Measurements from ENCODE around the gene DDX49. TPM values are rescaled to one million over a fixed set of nuclear protein-coding genes. Genes with fewer than 3 reads are reported as not detected.
"Not testable (repeated sequence)": the region's sequence is repeated elsewhere in the genome, so short reads cannot be mapped to it uniquely, and the experiment has no call there.

The DDX49 gene
- total RNA-seq, 2 donors from 2014 or later, result 30.7 to 40.0 TPM

DNA sequence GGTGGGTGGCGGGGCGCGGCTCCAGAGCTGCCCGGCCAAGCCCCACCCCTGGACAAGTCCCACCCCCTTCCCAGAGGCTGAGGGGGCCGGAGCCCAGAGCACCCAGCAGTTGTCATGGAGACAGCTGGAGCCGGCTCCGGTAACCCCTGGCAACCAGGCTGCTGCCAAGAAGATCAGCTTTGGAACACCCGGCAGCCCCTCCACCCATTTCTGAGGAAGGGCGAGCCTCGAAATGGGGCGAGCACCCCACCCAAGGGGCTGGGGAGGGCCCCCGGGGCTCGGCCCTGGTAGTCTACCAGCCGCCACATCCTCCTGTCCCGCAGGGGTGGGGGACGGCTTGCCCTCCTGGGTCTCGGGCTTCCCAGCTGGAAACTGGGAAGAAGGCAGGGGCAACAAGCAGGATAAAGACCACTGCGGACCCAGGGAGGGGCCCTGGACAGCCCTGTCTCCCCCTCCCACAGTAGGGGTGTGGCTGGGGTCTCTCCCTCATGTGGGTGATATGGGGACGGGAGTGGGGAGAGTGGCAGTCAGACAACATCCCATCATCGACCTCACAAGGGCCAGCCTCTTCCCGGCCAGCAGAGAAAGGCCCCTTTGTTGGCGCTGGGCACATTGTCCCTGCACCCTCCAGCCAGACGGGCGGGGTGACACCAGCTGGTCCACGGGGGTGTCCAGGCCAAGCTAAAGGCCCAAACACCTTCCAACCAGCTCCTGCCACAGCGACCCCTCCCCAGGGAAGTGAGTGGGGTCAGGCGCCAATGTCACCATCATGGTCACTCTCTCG lies 25.1 kb upstream of the DDX49 start:
- ATAC-seq (no peak), DNase-seq (no peak)
- intact Hi-C loops (cut with DNase I, micrococcal nuclease), result no loop called here

GRCh38 chr19:18895038-18895823 lies 24.3 kb upstream of the DDX49 start:
- DNase-seq, result peak in 1 of 2 donors; percentile 35
- ATAC-seq, result peak; percentile 23
- intact Hi-C loops (cut with DNase I, micrococcal nuclease), result no loop called here

DNA sequence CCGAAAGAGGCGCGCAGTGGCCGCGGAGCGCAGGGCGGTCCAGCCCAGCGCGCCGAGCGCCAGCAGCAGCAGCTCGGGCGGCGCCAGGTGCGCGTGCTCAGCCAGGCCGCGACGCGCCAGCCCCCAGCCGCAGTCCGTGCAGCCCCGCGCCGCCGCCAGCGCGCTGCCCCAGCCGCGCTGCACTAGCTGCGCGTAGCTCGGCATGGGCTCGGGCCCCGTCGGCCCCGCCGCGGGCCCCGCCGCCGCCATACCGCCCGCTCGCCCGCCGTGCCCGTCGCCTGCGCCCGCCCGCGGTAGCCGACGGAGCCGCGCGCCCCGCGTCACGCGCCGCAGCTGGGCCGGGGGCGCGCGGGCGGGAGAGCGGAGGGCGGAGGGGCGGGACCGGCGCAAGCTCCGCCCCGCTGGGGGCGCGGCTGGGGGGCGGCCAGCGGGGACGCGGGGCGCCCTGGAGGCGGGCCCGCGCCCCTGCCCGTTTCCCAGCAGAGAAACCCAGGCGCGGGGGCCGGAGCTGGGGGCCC lies 23.6 kb upstream of the DDX49 start, which contains the start of gene CERS1:
CERS1 (minus strand) TSS at position 335 of the 518 bp plus-strand sequence; CDS start at position 249, 86 bp downstream.
- intact Hi-C loops (cut with DNase I, micrococcal nuclease), result no loop called here
- DNase-seq (no peak), ATAC-seq (no peak)

DNA sequence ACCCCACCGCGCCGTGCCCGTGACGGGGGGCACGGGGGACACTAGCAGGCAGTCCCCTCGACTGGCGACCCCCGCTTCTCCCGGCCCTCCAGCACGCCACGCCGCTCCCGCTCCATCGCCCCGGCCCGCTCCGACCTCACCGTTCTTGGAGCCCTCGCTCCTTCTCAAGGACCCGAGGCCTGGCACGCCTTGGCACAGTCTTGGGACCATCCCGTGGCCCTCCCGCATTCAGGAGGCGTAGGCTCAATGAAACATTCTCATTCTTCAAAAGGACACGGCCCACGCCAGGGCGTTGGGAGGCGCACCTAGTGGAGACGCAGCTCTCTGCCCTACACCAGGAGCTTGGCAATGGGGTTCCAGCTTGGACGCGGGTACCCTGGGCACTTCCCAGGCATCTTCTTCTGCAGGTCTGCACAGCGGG lies 23.1 kb upstream of the DDX49 start:
- intact Hi-C loops (cut with DNase I, micrococcal nuclease), result no loop called here
- ATAC-seq, result no peak
- DNase-seq, result no peak

DNA sequence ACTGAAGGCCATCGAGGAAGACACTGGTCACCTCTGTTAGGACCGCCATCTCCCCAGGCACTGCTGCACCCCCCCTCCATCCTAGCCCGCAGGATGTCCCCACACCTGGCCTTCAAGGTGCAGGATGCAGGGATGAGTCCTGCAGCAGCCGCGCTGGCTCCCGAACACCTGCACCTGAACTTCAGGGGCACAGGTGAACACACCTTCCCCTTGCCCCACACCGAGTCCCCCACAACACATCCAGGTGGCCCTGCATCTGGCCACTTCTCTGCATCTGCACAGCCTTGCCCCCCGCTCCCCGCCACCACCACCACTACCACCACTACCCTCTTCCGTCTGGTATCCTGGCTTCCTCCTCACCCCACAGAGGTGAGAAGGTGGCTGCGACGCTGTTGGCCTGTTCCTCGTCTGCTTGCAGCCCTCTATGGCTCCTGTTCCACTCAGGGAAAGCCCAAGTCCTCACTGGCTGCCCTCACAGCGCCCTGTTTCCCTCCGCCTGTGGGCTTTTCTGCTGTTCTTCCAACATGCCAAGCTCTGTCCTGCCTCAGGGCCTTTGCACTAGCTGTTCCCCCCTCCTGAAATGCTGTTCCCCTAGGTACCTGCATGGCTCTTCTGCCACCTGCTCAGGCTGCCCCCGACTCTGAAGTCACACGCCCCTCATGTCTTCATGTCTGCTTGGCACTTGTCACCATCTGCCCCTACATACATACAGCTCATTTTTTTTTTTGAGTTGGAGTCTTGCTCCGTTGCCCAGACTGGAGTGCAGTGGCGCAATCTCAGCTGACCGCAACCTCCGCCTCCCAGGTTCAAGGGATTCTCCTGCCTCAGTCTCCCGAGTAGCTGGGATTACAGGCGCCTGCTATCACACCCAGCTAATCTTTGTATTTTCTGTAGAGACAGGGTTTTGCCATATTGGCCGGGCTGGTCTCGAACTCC lies 22.2 kb upstream of the DDX49 start:
- no peak for ATAC-seq
- DNase-seq, result no peak
- intact Hi-C loops (cut with DNase I, micrococcal nuclease), result no loop called here

DNA sequence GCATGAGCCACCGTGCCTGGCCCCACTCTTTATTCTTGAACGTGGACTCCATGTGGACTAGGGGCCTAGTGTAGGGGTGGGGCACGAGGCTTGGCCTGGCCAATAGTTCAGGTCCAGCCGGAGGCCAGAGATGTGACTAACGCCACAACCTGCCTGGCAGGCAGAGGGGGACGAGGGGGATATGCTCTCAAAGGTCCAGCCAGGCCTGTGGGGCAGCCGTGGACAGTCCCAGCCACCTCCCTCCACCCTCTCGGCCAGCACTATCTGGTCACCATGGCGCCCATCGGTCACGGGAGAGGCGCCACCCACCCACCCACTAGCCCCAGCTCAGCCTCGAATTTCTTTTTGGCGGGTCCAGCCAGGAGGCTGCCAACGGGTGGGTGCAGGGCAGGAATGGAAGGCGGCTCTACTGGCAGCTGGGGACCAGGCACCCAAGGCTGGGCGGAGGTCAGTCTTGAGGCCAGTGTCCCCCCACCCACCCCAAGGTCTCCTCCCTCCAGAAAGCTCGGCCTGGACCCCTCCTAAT lies 21.4 kb upstream of the DDX49 start:
- DNase-seq (no peak), ATAC-seq (peak; percentile 4)
- intact Hi-C loops (cut with DNase I, micrococcal nuclease), result no loop called here

GRCh38 chr19:18898607-18899408 lies 20.7 kb upstream of the DDX49 start:
- peak; percentile 37 for ATAC-seq
- DNase-seq, result no peak

GRCh38 chr19:18899624-18900560 lies 19.6 kb upstream of the DDX49 start:
- intact Hi-C loops (cut with DNase I, micrococcal nuclease), result no loop called here
- ATAC-seq (peak; percentile 14), DNase-seq (no peak)

More at GRCh38 chr19:18898607-18899408, 20.7 kb upstream of the DDX49 start:
- intact Hi-C loops (cut with DNase I, micrococcal nuclease), result no loop called here

DNA sequence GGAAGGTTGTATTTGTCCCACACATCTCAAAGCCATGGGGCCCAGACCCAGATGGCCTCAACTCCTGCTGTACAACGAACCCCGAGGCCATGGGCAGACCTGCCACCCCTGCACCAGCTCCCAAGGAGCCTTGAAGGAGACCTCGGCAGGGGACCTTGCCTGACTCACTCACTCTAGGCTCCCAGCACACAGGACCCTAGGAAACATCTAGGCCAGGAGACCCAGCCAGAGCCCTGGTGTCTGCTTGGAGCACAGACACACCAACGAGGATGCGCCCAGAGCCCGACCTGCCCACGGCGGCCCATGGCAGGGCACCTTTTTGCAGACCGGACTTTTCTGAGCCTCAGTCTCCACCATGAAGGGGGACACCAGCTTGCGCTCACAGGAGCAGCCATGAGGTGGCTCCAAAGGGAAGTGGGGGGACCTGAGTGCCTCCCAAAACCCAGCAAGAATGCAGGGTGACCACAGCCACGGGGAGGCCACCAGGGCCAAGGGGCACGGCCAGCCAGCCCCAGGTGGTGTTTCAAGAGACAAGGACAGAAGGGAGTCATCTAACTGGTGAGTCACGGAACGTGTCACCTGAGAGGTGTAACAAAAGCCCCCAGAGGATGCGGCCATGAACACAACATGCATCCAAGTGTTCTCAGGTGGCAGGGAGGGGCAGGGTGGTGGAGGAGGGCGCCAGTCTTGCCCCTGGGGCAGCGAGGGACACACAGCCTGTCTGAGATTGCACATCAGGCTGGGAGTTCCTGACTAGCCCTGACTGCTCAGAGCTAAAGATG lies 18.6 kb upstream of the DDX49 start:
- no peak for ATAC-seq
- intact Hi-C loops (cut with DNase I, micrococcal nuclease), result no loop called here
- DNase-seq, result no peak

DNA sequence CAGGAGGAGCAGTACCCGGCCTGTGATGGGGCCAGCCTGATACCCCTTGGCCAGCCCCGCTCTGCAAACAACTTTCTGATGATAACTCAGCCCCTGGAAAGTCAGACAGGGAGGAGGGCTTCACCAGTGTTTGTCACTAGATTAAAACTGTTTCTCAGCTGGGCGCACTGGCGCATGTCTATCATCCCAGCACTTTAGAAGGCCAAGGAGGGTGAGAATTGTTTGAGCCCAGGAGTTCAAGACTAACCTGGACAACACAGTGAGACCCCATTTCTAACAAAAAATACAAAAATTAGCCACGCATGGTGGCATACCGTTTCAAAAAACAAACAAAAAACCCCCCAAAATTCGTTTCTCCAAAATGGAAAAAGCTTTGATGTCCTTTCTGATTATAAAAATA lies 18.0 kb upstream of the DDX49 start:
- intact Hi-C loops (cut with DNase I, micrococcal nuclease), result no loop called here
- ATAC-seq (no peak), DNase-seq (no peak)

DNA sequence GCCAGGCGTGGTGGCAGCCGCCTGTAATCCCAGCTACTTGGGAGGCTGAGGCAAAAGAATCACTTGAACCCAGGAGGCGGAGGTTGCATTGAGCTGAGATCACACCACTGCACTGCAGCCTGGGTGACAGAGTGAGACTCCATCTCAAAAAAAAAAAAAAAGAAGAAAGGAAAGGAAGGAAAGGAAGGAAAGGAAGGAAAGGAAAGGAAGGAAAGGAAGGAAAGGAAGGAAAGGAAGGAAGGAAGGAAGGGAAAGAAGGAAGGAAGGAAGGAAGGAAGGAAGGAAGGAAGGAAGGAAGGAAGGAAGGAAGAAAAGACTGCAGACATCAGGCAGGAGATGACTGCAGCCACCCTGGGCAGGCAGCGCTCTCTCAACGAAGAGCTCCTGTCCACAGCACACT lies 17.0 kb upstream of the DDX49 start:
- intact Hi-C loops (cut with DNase I, micrococcal nuclease); DNase-seq; ATAC-seq: not testable (repeated sequence)

- ATAC-seq (no peak), DNase-seq (no peak)
- intact Hi-C loops (cut with DNase I, micrococcal nuclease), result no loop called here
These were observed 16.1 kb upstream of the DDX49 start for GRCh38 chr19:18903156-18904037.

DNA sequence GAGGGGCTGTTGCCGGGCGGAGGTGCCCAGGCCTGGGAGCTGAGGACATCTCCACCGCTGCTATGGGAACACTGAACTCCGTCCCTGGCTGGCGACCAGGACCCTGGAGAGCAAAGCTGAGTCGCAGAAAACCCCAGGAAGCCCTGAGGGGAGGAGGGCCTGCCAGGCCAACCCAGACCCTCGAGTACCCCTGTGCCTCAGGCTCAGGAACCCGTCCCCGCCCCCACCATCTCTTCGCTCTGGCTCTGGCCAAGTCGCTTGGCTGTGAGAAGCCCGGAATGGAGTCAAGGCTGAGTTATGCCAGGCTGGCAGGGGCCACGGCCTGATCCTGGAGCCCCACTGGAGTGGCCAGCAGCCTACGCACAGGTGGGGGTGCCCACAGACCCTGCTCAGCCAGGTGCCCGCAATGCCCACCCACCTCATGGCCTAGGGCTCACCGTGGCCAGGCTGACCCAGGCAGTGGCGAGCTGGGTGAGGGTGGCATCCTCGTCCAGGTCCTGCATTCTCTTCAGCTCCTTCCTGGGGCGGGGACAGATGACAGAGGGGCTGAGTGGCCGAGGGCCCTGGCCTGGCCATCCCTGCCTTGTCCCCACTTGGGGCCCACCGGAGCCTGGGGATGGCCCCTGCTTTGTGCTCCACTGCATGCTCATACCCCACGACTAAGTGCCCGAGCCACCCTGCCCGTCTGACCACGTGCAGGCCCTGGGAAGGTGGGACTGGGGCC lies 15.0 kb upstream of the DDX49 start:
- intact Hi-C loops (cut with DNase I, micrococcal nuclease), result no loop called here
- no peak for DNase-seq
- ATAC-seq, result no peak

- DNase-seq (no peak), ATAC-seq (no peak)
- intact Hi-C loops (cut with DNase I, micrococcal nuclease), result no loop called here
These were observed 14.5 kb upstream of the DDX49 start for GRCh38 chr19:18905058-18905456.

Data from left colon (tissue), 2 donors.